22Rv1 (cell line): Measurements from ENCODE around the gene CHST15.

Experiments
- H3K27ac ChIP-seq: fragments of 450-650 bp; 2 replicates; pipeline ENCODE4 v1.5.1; 2017
- CTCF ChIP-seq: fragments of 450-650 bp; IDR thresholded peaks from 2 replicates; pipeline ENCODE4 v1.5.1; 2017; ENCODE audit warnings: mild to moderate bottlenecking
- ZFX ChIP-seq: fragments of 450-650 bp; IDR thresholded peaks from 2 replicates; pipeline ENCODE4 v1.6.1; 2017; ENCODE audit warnings: antibody characterized with exemption, borderline replicate concordance

CHST15 gene

DNA sequence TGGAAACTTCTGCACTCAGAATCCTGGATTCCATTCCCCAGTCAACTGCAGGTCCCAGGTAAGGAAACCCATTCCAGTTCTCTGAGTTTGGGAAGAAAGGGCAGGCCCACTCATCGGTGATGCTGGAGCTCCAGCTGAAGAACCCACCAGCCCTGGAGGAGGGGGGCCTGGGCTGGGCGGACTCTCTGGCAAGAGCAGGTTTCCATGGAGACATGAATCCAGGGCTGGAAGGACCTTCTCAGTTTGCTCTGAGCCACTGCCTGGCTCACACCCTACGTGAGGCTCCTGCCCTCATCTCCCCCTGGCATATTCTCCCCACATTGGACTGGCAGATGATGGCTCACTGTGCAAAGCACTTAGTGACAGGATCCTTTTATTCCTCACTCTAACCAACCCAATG is 128.4 kb downstream of the CHST15 start:
- no peak overlapping the region for H3K27ac ChIP-seq
- TF ChIP-seq CTCF, result no peak
- TF ChIP-seq ZFX, result no peak

DNA sequence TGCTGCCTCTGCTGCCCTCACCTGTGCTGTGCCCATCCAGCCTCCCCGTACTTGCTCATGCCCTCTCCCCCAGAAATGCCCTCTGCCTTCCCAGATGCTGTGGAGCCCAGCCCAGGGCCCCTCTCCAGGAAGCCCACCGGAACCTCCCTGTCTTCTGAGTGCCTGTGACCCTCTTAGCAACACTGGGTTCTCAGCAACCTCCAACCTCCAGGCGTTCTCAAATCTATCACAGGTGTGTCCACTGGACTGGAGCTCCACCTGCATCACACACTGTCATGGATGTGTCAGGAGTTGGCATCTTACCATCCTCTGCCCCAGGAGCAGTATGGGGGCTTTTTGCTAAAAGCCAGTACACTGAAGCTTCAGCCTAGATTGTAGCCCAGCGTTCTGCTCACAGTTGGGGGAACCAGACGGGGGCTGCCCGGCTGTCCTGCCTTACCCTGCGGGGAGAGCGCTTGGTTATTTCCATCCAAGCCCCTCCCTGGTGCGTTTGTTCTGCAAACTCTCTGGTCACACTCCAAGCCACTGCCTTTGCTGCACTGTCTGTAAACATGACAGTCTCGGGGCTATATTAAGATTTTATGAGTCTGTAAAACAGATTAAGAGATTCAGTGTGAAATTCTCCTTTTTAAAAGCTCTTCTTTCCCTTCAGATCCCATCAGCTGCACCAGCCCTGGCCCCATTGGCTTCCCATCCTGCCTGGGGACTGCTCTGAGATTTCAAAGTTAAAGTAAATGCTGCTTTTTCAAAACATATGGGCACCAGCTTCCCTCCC is 130.5 kb downstream of the CHST15 start:
- TF ChIP-seq CTCF, result no peak
- no peak for TF ChIP-seq ZFX

GRCh38 chr10:123958241-123958640 is 135.2 kb downstream of the CHST15 start:
- TF ChIP-seq CTCF (no peak), ZFX (no peak)
- H3K27ac ChIP-seq, result no peak overlapping the region

More for the DNA sequence above, 130.5 kb downstream of the CHST15 start:
- H3K27ac ChIP-seq, result no peak overlapping the region
